D721Med (cell line): ENCODE measurements around the gene VEZT.

ENCODE experiments used
- DNase-seq: peaks from one replicate; pipeline ENCODE4 v3.0.0; 2011; ENCODE audit warnings: low spot score; ENCODE audit not compliant: insufficient read length
- FAIRE-seq: peaks from 2 replicates; lab custom pipeline; 2011; peaks lifted over from hg19 to GRCh38; lab: Jason Lieb, UNC
- TF ChIP-seq, protein P1 (sequence below): IDR thresholded peaks from 2 replicates; pipeline ENCODE4 v1.5.1; 2012; ENCODE audit warnings: mild to moderate bottlenecking, control low read depth; ENCODE audit not compliant: insufficient read depth; ENCODE audit errors: missing control alignments

The VEZT gene

DNA sequence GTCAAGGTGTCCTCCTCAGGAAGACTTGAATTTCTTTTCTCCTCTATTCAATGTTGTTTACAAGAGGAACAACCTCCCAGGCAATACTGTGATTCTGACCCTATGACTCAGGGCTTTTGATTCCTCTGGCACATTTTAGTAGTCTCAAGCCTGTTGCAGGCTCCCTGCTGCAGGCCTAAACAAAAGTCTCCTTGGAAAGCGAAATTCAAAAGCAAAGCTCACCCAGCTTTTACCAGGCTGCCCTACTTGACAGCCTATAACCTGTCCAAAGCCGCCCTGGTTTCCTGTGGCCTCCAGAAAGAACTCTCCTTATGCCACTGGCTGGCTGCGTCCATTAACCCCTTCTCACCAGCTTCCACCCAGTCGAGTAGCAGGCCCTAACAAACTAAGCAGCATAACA is 11.9 kb upstream of the VEZT start:
- no peak for FAIRE-seq
- TF ChIP-seq, protein P1, sequence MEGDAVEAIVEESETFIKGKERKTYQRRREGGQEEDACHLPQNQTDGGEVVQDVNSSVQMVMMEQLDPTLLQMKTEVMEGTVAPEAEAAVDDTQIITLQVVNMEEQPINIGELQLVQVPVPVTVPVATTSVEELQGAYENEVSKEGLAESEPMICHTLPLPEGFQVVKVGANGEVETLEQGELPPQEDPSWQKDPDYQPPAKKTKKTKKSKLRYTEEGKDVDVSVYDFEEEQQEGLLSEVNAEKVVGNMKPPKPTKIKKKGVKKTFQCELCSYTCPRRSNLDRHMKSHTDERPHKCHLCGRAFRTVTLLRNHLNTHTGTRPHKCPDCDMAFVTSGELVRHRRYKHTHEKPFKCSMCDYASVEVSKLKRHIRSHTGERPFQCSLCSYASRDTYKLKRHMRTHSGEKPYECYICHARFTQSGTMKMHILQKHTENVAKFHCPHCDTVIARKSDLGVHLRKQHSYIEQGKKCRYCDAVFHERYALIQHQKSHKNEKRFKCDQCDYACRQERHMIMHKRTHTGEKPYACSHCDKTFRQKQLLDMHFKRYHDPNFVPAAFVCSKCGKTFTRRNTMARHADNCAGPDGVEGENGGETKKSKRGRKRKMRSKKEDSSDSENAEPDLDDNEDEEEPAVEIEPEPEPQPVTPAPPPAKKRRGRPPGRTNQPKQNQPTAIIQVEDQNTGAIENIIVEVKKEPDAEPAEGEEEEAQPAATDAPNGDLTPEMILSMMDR, result no peak
- DNase-seq, result no peak

DNA sequence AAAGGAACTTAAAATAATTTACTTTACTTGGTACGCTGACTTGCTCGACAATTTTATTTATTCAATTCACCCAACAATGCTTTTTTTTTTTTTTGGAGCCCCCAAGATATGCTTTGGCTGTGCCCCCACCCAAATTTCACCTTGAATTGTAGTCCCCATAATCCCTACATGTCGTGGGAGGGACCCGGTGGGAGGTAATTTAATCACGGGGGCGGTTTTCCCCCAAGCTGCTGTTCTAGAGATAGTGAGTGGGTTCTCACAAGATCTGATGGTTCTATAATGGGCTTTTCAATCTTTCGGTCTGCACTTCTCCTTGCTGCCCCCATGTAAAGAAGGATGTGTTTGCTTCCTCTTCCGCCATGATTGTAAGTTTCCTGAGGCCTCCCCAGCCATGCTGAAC is 10.7 kb upstream of the VEZT start:
- DNase-seq (no peak), FAIRE-seq (no peak)
- TF ChIP-seq, protein P1, result no peak

DNA sequence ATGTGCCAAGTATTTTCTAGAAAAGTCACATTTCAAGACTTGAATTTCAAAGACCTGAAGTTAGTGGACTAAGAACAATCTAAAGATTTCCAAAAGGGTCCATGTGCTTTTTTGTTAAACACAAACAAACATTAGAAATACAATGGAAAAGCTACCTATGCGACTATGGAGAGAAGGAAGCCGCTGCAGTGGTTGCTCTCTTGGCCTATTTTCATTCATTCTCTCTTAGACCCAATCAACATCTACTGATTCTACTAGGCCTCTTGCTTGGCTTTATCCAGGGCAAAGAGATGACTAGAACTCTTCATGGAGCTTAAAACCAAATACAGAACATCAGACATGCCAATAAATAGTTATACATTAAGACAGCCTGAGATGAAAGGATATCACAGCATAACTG is 10.2 kb upstream of the VEZT start:
- FAIRE-seq, result no peak
- no peak for DNase-seq
- TF ChIP-seq, protein P1, result no peak

DNA sequence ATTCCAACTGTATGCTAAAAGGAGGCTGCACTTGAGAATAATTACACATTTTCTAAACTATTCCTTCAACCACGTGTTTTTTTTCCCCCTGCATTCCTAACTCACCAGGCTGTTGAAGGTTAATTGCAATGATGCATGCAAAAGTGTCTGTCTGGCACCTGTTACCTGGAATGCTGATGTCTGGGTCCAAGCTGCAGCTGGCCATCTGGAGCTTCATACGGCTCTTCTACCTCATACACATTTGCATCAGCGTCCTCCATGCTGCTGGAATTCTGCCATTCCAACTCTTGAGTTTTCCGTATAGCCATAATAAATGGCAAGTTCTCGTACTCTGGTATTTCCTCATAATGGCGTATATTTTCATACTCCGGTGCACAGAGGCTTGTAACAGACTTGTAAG is 8.9 kb upstream of the VEZT start:
- DNase-seq, result no peak
- no peak for FAIRE-seq
- TF ChIP-seq, protein P1, result no peak

DNA sequence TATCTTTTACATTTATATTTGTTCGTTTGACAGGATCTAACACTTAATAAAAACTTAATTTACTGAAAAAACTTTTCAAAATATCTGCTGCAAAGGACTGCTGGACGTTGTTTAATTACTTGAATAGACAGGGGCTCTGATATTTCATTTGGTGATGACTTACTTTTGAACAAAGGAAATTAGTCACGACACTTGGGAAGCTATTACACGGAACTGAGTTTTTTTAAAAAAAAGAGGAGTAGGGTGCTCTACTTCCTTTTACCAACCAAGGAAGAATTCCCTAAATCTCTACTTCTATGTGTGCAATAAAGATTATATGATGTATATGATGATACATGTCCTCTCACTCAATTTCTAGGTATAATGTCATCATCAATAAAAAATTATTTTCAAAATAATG is 5.0 kb upstream of the VEZT start:
- FAIRE-seq (no peak), DNase-seq (no peak)
- TF ChIP-seq, protein P1, result no peak

DNA sequence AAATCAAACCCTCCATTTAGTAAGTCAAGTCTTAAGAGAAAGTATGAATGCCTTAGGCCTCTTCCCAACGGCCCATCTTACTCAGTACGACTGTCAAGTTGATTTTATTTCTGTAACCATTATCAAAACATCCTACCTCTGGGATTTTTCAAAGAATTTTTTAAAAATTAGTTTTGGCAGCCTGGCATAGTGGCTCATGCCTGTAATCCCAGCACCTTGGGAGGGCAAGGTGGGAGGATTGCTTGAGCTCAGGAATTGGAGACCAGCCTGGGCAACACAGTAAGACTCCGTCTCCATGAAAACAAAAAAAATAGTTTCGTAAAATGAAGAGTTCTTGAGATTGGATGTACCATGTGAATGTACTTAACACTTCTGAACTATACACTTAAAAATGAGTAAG is 4.5 kb upstream of the VEZT start:
- DNase-seq, result no peak
- TF ChIP-seq, protein P1, result no peak
- no peak for FAIRE-seq

DNA sequence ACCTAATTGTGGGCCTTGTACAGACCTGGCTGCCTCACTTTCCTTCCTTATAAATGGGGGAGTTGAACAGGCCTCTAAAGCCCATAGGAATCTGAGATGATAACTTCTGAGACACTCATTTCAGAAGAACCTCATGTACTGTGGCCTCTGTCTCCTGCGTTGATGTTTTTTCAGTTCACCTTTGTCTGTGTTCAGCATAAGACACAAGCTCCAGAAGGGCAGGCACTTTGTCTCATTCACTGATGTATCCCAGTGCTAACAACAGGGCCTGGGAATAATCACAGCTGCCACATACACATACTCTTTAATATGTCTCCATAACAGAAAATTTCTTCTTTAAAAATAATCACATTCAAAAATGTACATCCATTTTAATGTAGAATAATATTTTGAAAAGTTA is 3.7 kb upstream of the VEZT start:
- no peak for FAIRE-seq
- no peak for DNase-seq
- TF ChIP-seq, protein P1, result no peak
